MM.1S (cell line): ENCODE measurements around the gene NBEAL2.

Source experiments
- DNase-seq: peaks from one replicate; pipeline ENCODE4 v3.0.0-alpha.2; 2015
- H2AFZ ChIP-seq: fragments of 300-600 bp; sonication (generic); 2 replicates; pipeline ENCODE4 v1.6.0; 2016; ENCODE audit warnings: antibody characterized with exemption, low read length
- H3F3A ChIP-seq: fragments of 300-600 bp; sonication (generic); 2 replicates; pipeline ENCODE4 v1.6.1; 2016; ENCODE audit warnings: mild to moderate bottlenecking, antibody characterized with exemption, low read length, moderate library complexity, mixed read lengths; ENCODE audit not compliant: insufficient read depth
- H3K27ac ChIP-seq: fragments of 300-600 bp; sonication (generic); 2 replicates; pipeline ENCODE4 v1.5.1; 2016; ENCODE audit warnings: mild to moderate bottlenecking, low read length
- H3K27me3 ChIP-seq: fragments of 300-600 bp; sonication (generic); replicated peaks from 2 replicates; pipeline ENCODE4 v1.6.0; 2016; ENCODE audit warnings: low read length; ENCODE audit not compliant: insufficient read depth
- H3K36me3 ChIP-seq: fragments of 300-600 bp; sonication (generic); replicated peaks from 2 replicates; pipeline ENCODE4 v1.6.1; 2016; ENCODE audit warnings: mild to moderate bottlenecking, low read length, mixed read lengths; ENCODE audit not compliant: insufficient read depth
- H3K4me1 ChIP-seq: fragments of 300-600 bp; sonication (generic); 2 replicates; pipeline ENCODE4 v1.6.1; 2016; ENCODE audit warnings: low read length, mixed read lengths
- H3K4me2 ChIP-seq: fragments of 300-600 bp; sonication (generic); 2 replicates; pipeline ENCODE4 v1.6.0; 2016; ENCODE audit warnings: low read depth, low read length
- H3K4me3 ChIP-seq: fragments of 300-600 bp; sonication (generic); 2 replicates; pipeline ENCODE4 v1.5.1; 2016; ENCODE audit warnings: low read length, mixed read lengths
- H3K79me2 ChIP-seq: fragments of 300-600 bp; sonication (generic); 2 replicates; pipeline ENCODE4 v1.6.1; 2016; ENCODE audit warnings: mixed run types, low read length, mixed read lengths
- H3K9ac ChIP-seq: fragments of 300-600 bp; sonication (generic); 2 replicates; pipeline ENCODE4 v1.6.1; 2016; ENCODE audit warnings: low read length, mixed read lengths
- H3K9me2 ChIP-seq: fragments of 300-600 bp; sonication (generic); replicated peaks from 2 replicates; pipeline ENCODE4 v1.6.1; 2016; ENCODE audit warnings: mild to moderate bottlenecking, low read length, mixed read lengths; ENCODE audit not compliant: insufficient read depth
- H3K9me3 ChIP-seq: fragments of 300-600 bp; sonication (generic); replicated peaks from 2 replicates; pipeline ENCODE4 v1.6.1; 2016; ENCODE audit warnings: mild to moderate bottlenecking, low read length, mixed read lengths; ENCODE audit not compliant: insufficient read depth
- H4K20me1 ChIP-seq: fragments of 300-600 bp; sonication (generic); 2 replicates; pipeline ENCODE4 v1.6.1; 2016; ENCODE audit warnings: mild to moderate bottlenecking, low read length, moderate library complexity, mixed read lengths; ENCODE audit not compliant: insufficient read depth
- CTCF ChIP-seq: fragments of 300-600 bp; sonication (generic); IDR thresholded peaks from 2 replicates; pipeline ENCODE4 v1.5.1; 2016; ENCODE audit warnings: antibody characterized with exemption, low read length, mixed read lengths
- EZH2 ChIP-seq: fragments of 300-600 bp; sonication (generic); optimal IDR thresholded peaks from 2 replicates; pipeline ENCODE3; 2017; ENCODE audit warnings: low read depth, mild to moderate bottlenecking, antibody characterized with exemption, low read length, mixed read lengths
- EZH2phosphoT487 ChIP-seq: fragments of 300-600 bp; sonication (generic); IDR thresholded peaks from 2 replicates; pipeline ENCODE4 v1.6.1; 2018; ENCODE audit warnings: antibody characterized with exemption, low read length

The NBEAL2 gene

GRCh38 chr3:46970391-46971091, 8.9 kb upstream of the NBEAL2 start:
- H3K4me2 ChIP-seq = no peak overlapping the region

GRCh38 chr3:46971151-46971550, 8.3 kb upstream of the NBEAL2 start:
- H3K9me2 ChIP-seq = no peaks in the 10 kb centered on the region
- no peak overlapping the region for H2AFZ ChIP-seq
- H3K4me3 ChIP-seq = no peak overlapping the region
- TF ChIP-seq EZH2 (no peak), CTCF (no peak), EZH2phosphoT487 (no peak)
- H3K9ac ChIP-seq = no peak overlapping the region
- H3K4me2 ChIP-seq = peak overlapping the region; percentile 10; the same call in 1 of the 2 replicates
- H4K20me1 ChIP-seq = peaks cover 62% of the 10 kb centered on the region
- H3K9me3 ChIP-seq = no peaks in the 10 kb centered on the region
- peaks cover 17% of the 10 kb centered on the region; the same call in 1 of the 2 replicates for H3F3A ChIP-seq
- peaks cover 35% of the 10 kb centered on the region for H3K4me1 ChIP-seq
- H3K27ac ChIP-seq = peak overlapping the region; percentile 27; the same call in 1 of the 2 replicates
- no peak for DNase-seq
- H3K79me2 ChIP-seq = peaks cover 99% of the 10 kb centered on the region
- H3K36me3 ChIP-seq = no peaks in the 10 kb centered on the region
- H3K27me3 ChIP-seq = no peaks in the 10 kb centered on the region

More at GRCh38 chr3:46970391-46971091, 8.9 kb upstream of the NBEAL2 start:
- TF ChIP-seq CTCF = no peak
- no peak for TF ChIP-seq EZH2phosphoT487
- no peak for TF ChIP-seq EZH2
- Histone ChIP-seq H3K9me3 (no peaks in the 10 kb centered on the region), H3F3A (peaks cover 17% of the 10 kb centered on the region; the same call in 1 of the 2 replicates), H3K27ac (no peak overlapping the region), H3K36me3 (no peaks in the 10 kb centered on the region), H3K4me3 (no peak overlapping the region), H4K20me1 (peaks cover 67% of the 10 kb centered on the region), H3K79me2 (peaks cover 99% of the 10 kb centered on the region), H3K27me3 (no peaks in the 10 kb centered on the region), H3K9me2 (no peaks in the 10 kb centered on the region), H3K9ac (no peak overlapping the region), H2AFZ (no peak overlapping the region), H3K4me1 (peaks cover 35% of the 10 kb centered on the region)
- no peak for DNase-seq

- Histone ChIP-seq H3F3A (peaks cover 17% of the 10 kb centered on the region; the same call in 1 of the 2 replicates), H3K79me2 (peaks cover 96% of the 10 kb centered on the region), H2AFZ (no peak overlapping the region), H3K36me3 (no peaks in the 10 kb centered on the region), H3K9me3 (no peaks in the 10 kb centered on the region), H3K4me1 (peaks cover 35% of the 10 kb centered on the region), H3K4me3 (no peak overlapping the region), H4K20me1 (peaks cover 58% of the 10 kb centered on the region), H3K27me3 (no peaks in the 10 kb centered on the region), H3K27ac (peak overlapping the region; percentile 27; the same call in 1 of the 2 replicates), H3K9me2 (no peaks in the 10 kb centered on the region), H3K4me2 (peak overlapping the region; percentile 10; the same call in 1 of the 2 replicates), H3K9ac (no peak overlapping the region)
- TF ChIP-seq EZH2phosphoT487 = no peak
- no peak for TF ChIP-seq EZH2
- TF ChIP-seq CTCF = no peak
- DNase-seq = peak; percentile 41
These were observed 7.7 kb upstream of the NBEAL2 start for GRCh38 chr3:46971742-46972141.
